ENCODE results near the gene CD53. TPM values are rescaled to one million over a fixed set of nuclear protein-coding genes. Genes with fewer than 3 reads are reported as not detected.

CD53 gene
- total RNA-seq, 2 experiments from 2014 or later, result 251 to 257 TPM

- peaks cover 19% of the 10 kb centered on the region for H3K4me1 Mint-ChIP-seq (ENCODE audit: low read depth)
- H3K4me3 Mint-ChIP-seq, result no peak overlapping the region
- intact Hi-C loops (cut with micrococcal nuclease), result no loop called here
- H3K27ac Mint-ChIP-seq, result peak overlapping the region; percentile 43
- ChIA-PET POLR2A (interaction anchor here (0.7 to 2.8 kb wide), 8 partner anchors 9 to 100 kb away, joined by 3 to 8 read pairs (median 3); partner anchors contain the start of gene CD53), CTCF (interaction anchor here (0.8 kb wide), 1 partner anchor 73 kb away, joined by 3 read pairs; no protein-coding TSS in a partner anchor)
- H3K27me3 Mint-ChIP-seq, result no peaks in the 10 kb centered on the region
- TF ChIP-seq, protein P1, sequence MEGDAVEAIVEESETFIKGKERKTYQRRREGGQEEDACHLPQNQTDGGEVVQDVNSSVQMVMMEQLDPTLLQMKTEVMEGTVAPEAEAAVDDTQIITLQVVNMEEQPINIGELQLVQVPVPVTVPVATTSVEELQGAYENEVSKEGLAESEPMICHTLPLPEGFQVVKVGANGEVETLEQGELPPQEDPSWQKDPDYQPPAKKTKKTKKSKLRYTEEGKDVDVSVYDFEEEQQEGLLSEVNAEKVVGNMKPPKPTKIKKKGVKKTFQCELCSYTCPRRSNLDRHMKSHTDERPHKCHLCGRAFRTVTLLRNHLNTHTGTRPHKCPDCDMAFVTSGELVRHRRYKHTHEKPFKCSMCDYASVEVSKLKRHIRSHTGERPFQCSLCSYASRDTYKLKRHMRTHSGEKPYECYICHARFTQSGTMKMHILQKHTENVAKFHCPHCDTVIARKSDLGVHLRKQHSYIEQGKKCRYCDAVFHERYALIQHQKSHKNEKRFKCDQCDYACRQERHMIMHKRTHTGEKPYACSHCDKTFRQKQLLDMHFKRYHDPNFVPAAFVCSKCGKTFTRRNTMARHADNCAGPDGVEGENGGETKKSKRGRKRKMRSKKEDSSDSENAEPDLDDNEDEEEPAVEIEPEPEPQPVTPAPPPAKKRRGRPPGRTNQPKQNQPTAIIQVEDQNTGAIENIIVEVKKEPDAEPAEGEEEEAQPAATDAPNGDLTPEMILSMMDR (IDR thresholded peaks at IDR 0.05), result no peak
- no peak for ATAC-seq
- H3K9me3 Mint-ChIP-seq, result peaks cover 19% of the 10 kb centered on the region
- H3K36me3 Mint-ChIP-seq (ENCODE audit: low read depth), result peaks cover 58% of the 10 kb centered on the region
- DNase-seq, result no peak
Measured at GRCh38 chr1:110902820-110903463, 30.0 kb downstream of the CD53 start.

GRCh38 chr1:110903853-110904500, 31.0 kb downstream of the CD53 start:
- Mint-ChIP-seq H3K36me3 (ENCODE audit: low read depth) (peaks cover 48% of the 10 kb centered on the region), H3K9me3 (peaks cover 25% of the 10 kb centered on the region), H3K4me3 (no peak overlapping the region), H3K27ac (peak overlapping the region; percentile 43), H3K4me1 (ENCODE audit: low read depth) (peaks cover 12% of the 10 kb centered on the region), H3K27me3 (no peaks in the 10 kb centered on the region)
- DNase-seq (peak; percentile 23), ATAC-seq (peak; percentile 58)
- intact Hi-C loops (cut with micrococcal nuclease), result no loop called here
- CTCF ChIA-PET, result interaction anchor here (0.8 to 1.0 kb wide), 2 partner anchors 74 to 127 kb away, joined by 3 read pairs; no protein-coding TSS in a partner anchor
- POLR2A ChIA-PET, result interaction anchor here (1.0 to 2.8 kb wide), 5 partner anchors 10 to 117 kb away, joined by 3 to 8 read pairs (median 5); partner anchors contain the start of gene CD53
- TF ChIP-seq, protein P1 (IDR thresholded peaks at IDR 0.05), result no peak

GRCh38 chr1:110912784-110913183, 39.8 kb downstream of the CD53 start:
- Mint-ChIP-seq H3K4me1 (ENCODE audit: low read depth) (peaks cover 16% of the 10 kb centered on the region), H3K4me3 (no peak overlapping the region), H3K36me3 (ENCODE audit: low read depth) (peaks cover 5% of the 10 kb centered on the region), H3K27me3 (no peaks in the 10 kb centered on the region), H3K27ac (no peak overlapping the region), H3K9me3 (peaks cover 36% of the 10 kb centered on the region)
- CTCF ChIA-PET, result no interaction called here
- ATAC-seq (no peak), DNase-seq (no peak)
- POLR2A ChIA-PET, result no interaction called here
- TF ChIP-seq, protein P1 (IDR thresholded peaks at IDR 0.05), result no peak
- intact Hi-C loops (cut with micrococcal nuclease), result no loop called here

DNA sequence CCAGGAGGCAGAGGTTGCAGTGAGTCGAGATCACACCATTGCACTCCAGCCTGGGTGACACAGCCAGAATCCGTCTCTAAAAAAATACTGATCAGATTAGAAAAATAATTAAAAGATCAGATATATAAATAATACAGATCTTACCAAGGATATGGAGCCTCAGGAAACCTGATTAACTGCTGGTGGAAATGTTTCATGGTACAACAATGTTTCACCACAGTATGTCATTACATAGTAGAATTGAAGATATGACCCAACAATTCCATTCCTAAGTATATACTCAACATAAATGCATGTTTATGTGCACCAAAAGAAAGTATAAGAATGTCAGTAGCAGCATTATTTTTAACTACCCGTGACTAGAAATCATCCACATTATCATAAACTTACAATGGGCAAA, 41.7 kb downstream of the CD53 start:
- ChIA-PET POLR2A (no interaction called here), CTCF (interaction anchor here (1.3 kb wide), 1 partner anchor 128 kb away, joined by 3 read pairs; no protein-coding TSS in a partner anchor)
- Mint-ChIP-seq H3K9me3 (peaks cover 24% of the 10 kb centered on the region), H3K4me1 (ENCODE audit: low read depth) (peaks cover 16% of the 10 kb centered on the region), H3K36me3 (ENCODE audit: low read depth) (peaks cover 4% of the 10 kb centered on the region), H3K27ac (no peak overlapping the region), H3K27me3 (peaks cover 2% of the 10 kb centered on the region), H3K4me3 (no peak overlapping the region)
- DNase-seq, result no peak
- intact Hi-C loops (cut with micrococcal nuclease), result no loop called here
- no peak for ATAC-seq
- TF ChIP-seq, protein P1 (IDR thresholded peaks at IDR 0.05), result no peak

DNA sequence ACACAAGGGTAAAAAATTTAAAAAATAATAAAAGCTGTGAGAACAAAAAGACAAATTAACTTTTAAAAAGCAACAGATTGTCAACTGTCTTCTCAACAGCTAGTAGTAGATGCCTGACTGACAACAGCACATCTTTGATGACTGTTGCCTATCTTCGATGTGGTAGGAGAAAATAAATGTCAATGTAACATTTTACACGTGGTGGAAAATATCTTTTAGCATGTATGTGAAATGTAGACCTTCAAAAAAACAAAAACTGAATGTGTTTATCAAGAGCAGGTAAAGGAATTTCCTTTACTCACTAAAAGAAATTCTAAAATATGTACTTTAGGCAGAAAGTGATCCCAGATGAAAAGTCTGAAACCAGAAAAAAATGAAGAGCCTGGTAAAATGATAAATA, 42.9 kb downstream of the CD53 start:
- TF ChIP-seq, protein P1 (IDR thresholded peaks at IDR 0.05), result no peak
- Mint-ChIP-seq H3K36me3 (ENCODE audit: low read depth) (peaks cover 4% of the 10 kb centered on the region), H3K27ac (no peak overlapping the region), H3K4me1 (ENCODE audit: low read depth) (peaks cover 16% of the 10 kb centered on the region), H3K4me3 (no peak overlapping the region), H3K9me3 (peaks cover 17% of the 10 kb centered on the region), H3K27me3 (peaks cover 2% of the 10 kb centered on the region)
- ATAC-seq (no peak), DNase-seq (no peak)
- intact Hi-C loops (cut with micrococcal nuclease), result no loop called here
- CTCF ChIA-PET, result interaction anchor here (1.3 kb wide), 1 partner anchor 129 kb away, joined by 3 read pairs; no protein-coding TSS in a partner anchor
- POLR2A ChIA-PET, result interaction anchor here (0.6 kb wide), 1 partner anchor 15 kb away, joined by 3 read pairs; no protein-coding TSS in a partner anchor
